ENCODE results near the gene NEK10.
"Not testable (repeated sequence)": the region's sequence is repeated elsewhere in the genome, so short reads cannot be mapped to it uniquely, and the experiment has no call there.

The NEK10 gene, protein sequence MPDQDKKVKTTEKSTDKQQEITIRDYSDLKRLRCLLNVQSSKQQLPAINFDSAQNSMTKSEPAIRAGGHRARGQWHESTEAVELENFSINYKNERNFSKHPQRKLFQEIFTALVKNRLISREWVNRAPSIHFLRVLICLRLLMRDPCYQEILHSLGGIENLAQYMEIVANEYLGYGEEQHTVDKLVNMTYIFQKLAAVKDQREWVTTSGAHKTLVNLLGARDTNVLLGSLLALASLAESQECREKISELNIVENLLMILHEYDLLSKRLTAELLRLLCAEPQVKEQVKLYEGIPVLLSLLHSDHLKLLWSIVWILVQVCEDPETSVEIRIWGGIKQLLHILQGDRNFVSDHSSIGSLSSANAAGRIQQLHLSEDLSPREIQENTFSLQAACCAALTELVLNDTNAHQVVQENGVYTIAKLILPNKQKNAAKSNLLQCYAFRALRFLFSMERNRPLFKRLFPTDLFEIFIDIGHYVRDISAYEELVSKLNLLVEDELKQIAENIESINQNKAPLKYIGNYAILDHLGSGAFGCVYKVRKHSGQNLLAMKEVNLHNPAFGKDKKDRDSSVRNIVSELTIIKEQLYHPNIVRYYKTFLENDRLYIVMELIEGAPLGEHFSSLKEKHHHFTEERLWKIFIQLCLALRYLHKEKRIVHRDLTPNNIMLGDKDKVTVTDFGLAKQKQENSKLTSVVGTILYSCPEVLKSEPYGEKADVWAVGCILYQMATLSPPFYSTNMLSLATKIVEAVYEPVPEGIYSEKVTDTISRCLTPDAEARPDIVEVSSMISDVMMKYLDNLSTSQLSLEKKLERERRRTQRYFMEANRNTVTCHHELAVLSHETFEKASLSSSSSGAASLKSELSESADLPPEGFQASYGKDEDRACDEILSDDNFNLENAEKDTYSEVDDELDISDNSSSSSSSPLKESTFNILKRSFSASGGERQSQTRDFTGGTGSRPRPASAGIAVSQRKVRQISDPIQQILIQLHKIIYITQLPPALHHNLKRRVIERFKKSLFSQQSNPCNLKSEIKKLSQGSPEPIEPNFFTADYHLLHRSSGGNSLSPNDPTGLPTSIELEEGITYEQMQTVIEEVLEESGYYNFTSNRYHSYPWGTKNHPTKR

DNA sequence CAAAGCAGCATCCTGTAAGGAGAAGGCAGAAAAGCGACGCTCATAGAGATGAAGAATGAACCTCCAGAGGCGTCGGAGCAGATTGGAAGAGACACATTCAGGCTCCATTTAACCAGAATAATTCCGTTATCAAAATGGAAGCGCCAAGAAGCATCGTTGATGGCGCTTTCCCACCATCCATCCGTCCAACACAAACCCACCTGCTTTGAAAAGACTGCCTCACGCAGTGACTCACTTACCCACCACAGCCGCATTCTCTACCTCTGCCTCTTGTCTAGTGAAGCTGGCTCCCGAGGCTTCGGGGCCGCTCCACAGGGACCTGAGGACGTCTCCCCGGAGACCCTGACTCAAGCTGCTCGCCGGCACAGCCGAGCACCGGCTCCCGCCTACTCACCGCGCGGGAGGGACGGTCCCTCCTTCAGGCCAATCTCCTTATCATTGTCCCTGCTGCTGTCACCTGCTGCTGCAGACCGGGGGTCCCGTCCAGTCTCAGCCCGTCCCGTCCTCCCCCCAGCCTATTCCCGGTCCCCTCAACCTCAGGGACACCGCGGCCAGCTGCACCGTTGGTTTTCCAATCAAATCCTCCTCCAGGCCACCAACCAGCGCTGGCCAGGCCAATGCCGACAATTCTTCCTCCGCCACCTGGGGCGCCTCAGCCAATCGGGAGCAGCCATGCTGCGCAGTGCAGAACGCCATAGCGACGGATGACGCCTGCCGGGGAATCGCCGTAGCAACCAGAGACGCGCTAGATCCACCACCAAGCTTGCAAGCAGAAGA lies at the start of gene NEK10:
Gene NEK10 (minus strand): TSS at position 553 of the 777 bp plus-strand sequence. CDS start 16,501 bp downstream, outside the sequence.
- TF ChIP-seq, protein P1, sequence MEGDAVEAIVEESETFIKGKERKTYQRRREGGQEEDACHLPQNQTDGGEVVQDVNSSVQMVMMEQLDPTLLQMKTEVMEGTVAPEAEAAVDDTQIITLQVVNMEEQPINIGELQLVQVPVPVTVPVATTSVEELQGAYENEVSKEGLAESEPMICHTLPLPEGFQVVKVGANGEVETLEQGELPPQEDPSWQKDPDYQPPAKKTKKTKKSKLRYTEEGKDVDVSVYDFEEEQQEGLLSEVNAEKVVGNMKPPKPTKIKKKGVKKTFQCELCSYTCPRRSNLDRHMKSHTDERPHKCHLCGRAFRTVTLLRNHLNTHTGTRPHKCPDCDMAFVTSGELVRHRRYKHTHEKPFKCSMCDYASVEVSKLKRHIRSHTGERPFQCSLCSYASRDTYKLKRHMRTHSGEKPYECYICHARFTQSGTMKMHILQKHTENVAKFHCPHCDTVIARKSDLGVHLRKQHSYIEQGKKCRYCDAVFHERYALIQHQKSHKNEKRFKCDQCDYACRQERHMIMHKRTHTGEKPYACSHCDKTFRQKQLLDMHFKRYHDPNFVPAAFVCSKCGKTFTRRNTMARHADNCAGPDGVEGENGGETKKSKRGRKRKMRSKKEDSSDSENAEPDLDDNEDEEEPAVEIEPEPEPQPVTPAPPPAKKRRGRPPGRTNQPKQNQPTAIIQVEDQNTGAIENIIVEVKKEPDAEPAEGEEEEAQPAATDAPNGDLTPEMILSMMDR (IDR thresholded peaks at IDR 0.05; ENCODE audit: low read depth, low read length), result no peak
- H3K4me3 ChIP-seq (replicated peaks in 1 of 2; ENCODE audit: low read depth in 2 of 2, low read length in 2 of 2), result peak within 1 kb of the TSS; percentile 63 to 83
- DNase-seq (ENCODE audit: low read depth in 2 of 2), result peak; percentile 87 to 91

DNA sequence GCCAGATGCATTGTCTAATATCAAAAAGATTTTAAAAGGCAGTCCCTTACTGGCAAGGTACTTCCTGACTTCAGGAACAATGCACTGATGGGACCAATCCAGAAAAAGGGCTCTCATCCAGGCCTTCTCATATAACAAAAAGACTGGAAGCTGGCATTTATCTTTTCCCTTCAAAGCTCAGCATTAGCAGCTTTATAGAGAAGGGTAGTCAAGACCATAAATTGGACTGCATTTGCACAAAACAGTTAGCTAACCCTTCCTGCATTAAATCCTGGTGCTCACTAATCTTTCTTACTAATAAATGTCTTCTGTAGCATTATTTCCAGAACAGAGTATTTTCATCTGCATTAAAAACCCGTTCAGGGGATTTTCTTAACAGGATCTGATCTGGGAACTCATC lies 46.0 kb upstream of the NEK10 start:
- TF ChIP-seq, protein P1 (IDR thresholded peaks at IDR 0.05; ENCODE audit: low read depth, low read length), result no peak
- H3K4me3 ChIP-seq (replicated peaks in 1 of 2; ENCODE audit: low read depth in 2 of 2, low read length in 2 of 2), result no peak overlapping the region
- DNase-seq (ENCODE audit: low read depth in 2 of 2), result no peak

DNA sequence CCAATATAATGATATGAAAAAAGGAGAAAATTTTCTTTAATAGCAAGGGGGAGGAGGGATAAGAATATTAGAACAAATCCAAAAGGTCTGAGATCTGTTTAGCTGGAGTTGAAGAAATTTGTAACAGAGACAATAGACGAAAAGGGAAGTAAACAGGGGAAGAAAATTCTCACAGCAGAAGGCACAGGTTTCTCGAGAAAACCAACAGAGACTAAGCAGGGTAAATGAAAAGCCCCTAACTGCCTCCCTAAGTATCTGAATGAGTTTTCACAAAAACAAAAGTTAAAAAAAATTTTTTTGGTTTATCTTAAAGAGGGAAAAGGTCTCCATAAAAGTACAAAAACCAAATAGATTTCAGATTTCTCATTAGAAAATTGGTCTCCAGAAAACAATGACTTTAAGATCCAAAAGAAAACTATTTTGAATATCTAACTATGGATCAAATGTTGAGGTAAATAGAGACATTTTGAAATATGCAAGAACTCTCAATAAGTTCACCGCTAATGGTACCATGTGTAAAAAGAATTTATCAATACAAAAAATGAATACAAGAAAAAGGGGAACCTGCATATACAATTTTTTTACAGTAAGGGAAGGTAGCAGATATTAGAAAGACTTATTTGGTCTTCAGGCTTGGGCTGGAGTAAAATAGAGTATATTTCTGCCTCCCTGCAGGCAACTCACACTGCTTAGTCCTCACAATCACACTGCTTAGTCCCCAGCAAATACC lies 23.9 kb upstream of the NEK10 start:
- TF ChIP-seq, protein P1 (IDR thresholded peaks at IDR 0.05; ENCODE audit: low read depth, low read length), result no peak
- DNase-seq (ENCODE audit: low read depth in 2 of 2), result no peak
- H3K4me3 ChIP-seq (replicated peaks in 1 of 2; ENCODE audit: low read depth in 2 of 2, low read length in 2 of 2), result no peak overlapping the region

DNA sequence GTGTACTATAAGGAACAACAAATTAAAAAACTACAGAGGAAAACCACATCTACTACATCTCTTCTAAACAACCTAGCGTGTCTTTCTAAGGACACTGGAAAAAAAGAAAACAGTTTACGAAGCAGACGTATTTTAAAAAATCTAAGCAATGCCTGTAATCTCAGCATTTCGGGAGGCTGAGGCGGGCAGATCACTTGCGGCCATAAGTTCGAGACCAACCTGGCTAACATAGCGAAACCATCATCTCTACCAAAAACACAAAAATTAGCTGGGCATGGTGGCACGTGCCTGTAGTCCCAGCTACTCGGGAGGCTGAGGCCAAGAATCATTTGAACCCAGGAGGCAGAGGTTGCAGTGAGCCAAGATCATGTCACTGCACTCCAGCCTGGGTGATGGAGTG lies 23.2 kb upstream of the NEK10 start:
- DNase-seq (ENCODE audit: low read depth in 2 of 2); H3K4me3 ChIP-seq (replicated peaks in 1 of 2; ENCODE audit: low read depth in 2 of 2, low read length in 2 of 2): not testable (repeated sequence)

DNA sequence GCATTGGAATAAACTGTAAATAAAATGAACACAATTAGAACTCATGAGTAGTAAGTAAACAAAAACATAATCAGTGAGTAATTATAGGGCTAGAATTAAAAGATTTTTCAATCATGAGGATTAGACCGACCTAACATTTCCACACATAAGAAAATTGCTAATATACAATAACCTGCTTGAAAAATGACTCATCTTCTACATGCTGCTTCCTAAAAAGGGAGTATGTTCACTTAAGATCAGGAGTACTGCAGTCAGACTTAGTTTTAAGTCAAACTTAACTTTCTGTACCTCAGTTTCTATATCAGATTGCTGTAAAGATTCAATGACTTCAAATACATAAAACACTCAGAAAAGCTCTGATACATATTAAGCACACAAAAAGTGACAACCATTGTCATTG lies 22.6 kb upstream of the NEK10 start:
- DNase-seq (ENCODE audit: low read depth in 2 of 2), result peak in 1 of 2 donors; percentile 6
- no peak overlapping the region for H3K4me3 ChIP-seq (replicated peaks in 1 of 2; ENCODE audit: low read depth in 2 of 2, low read length in 2 of 2)
- TF ChIP-seq, protein P1 (IDR thresholded peaks at IDR 0.05; ENCODE audit: low read depth, low read length), result no peak

DNA sequence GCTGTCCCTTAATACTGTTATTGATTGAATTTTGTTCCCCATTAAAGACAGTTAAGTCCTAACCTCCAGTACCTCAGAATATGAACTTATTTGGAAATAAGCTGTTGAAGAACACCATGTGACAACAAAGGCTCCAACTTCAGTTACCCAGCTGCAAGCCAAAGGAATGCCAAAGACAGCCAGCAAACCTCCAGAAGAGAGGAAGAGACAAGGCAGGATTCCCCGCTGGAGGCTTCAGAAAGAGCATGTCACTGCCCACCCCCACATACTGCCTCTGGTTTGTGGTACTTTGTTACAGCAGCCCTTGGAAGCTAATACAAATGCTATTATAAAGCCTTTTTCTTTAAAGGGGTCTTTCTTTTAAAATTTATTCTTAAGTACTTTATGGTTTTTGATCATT lies 18.4 kb upstream of the NEK10 start:
- TF ChIP-seq, protein P1 (IDR thresholded peaks at IDR 0.05; ENCODE audit: low read depth, low read length), result no peak
- peak; percentile 10 to 51 for DNase-seq (ENCODE audit: low read depth in 2 of 2)
- H3K4me3 ChIP-seq (replicated peaks in 1 of 2; ENCODE audit: low read depth in 2 of 2, low read length in 2 of 2), result no peak overlapping the region

Measured in cardiac fibroblast (primary cell).